DOHH2 (cell line): ENCODE data around the gene SSPN.

ENCODE experiments used
- H3F3A ChIP-seq: fragments of 200-600 bp; sonication (generic), shearing (Covaris generic); 2 replicates; pipeline ENCODE4 v1.6.0; 2016; ENCODE audit warnings: antibody characterized with exemption, mild to moderate bottlenecking; ENCODE audit not compliant: control insufficient read depth, insufficient read depth
- H3K27ac ChIP-seq: fragments of 200-600 bp; sonication (generic); 2 replicates; pipeline ENCODE4 v1.5.1; 2014; ENCODE audit warnings: low read depth, mild to moderate bottlenecking, low read length, moderate library complexity
- H3K27me3 ChIP-seq: fragments of 200-600 bp; sonication (generic); 2 replicates; pipeline ENCODE4 v1.6.1; 2014; ENCODE audit warnings: mild to moderate bottlenecking, low read length, mixed read lengths; ENCODE audit not compliant: control insufficient read depth
- H3K36me3 ChIP-seq: fragments of 200-600 bp; sonication (generic); 2 replicates; pipeline ENCODE4 v1.6.1; 2014; ENCODE audit warnings: mild to moderate bottlenecking, low read length, moderate library complexity, mixed read lengths; ENCODE audit not compliant: control insufficient read depth
- H3K4me1 ChIP-seq: fragments of 200-600 bp; sonication (generic); 2 replicates; pipeline ENCODE4 v1.6.1; 2014; ENCODE audit warnings: mild to moderate bottlenecking, low read length, mixed read lengths; ENCODE audit not compliant: control insufficient read depth
- H3K4me2 ChIP-seq: fragments of 200-600 bp; sonication (generic); 2 replicates; pipeline ENCODE4 v1.6.0; 2014; ENCODE audit warnings: mild to moderate bottlenecking, low read length, moderate library complexity
- H3K4me3 ChIP-seq: fragments of 200-600 bp; sonication (generic); 2 replicates; pipeline ENCODE4 v1.5.1; 2014; ENCODE audit warnings: mild to moderate bottlenecking, low read length, mixed read lengths
- H3K79me2 ChIP-seq: fragments of 200-600 bp; sonication (generic); 2 replicates; pipeline ENCODE4 v1.6.1; 2014; ENCODE audit warnings: mild to moderate bottlenecking, low read length, mixed read lengths; ENCODE audit not compliant: control insufficient read depth
- H3K9me2 ChIP-seq: fragments of 200-600 bp; sonication (generic); replicated peaks from 2 replicates; pipeline ENCODE4 v1.6.1; 2014; ENCODE audit warnings: mild to moderate bottlenecking, low read length, mixed read lengths; ENCODE audit not compliant: control insufficient read depth
- H3K9me3 ChIP-seq: fragments of 200-600 bp; sonication (generic); 2 replicates; pipeline ENCODE4 v1.6.1; 2014; ENCODE audit warnings: antibody characterized with exemption, low read length, mixed read lengths; ENCODE audit not compliant: control insufficient read depth, insufficient read depth
- H4K20me1 ChIP-seq: fragments of 200-600 bp; sonication (generic); 2 replicates; pipeline ENCODE4 v1.6.0; 2014; ENCODE audit warnings: low read depth, mild to moderate bottlenecking, antibody characterized with exemption, low read length, moderate library complexity; ENCODE audit not compliant: control insufficient read depth, insufficient read depth
- CTCF ChIP-seq: fragments of 200-600 bp; sonication (generic); IDR thresholded peaks from one replicate; pipeline ENCODE4 v1.5.1; 2014; ENCODE audit warnings: antibody characterized with exemption, mild to moderate bottlenecking, low read depth, low read length; ENCODE audit not compliant: poor library complexity, severe bottlenecking
- EZH2phosphoT487 ChIP-seq: fragments of 200-600 bp; sonication (generic); IDR thresholded peaks from 2 replicates; pipeline ENCODE4 v1.6.1; 2017; ENCODE audit warnings: borderline replicate concordance, mild to moderate bottlenecking, antibody characterized with exemption, low read length, moderate library complexity, mixed read lengths

Gene SSPN

GRCh38 chr12:26245175-26245942, 50.0 kb downstream of the SSPN start:
- Histone ChIP-seq H3K36me3 (no peaks in the 10 kb centered on the region), H3K27ac (no peak overlapping the region), H3K9me2 (no peaks in the 10 kb centered on the region), H3K9me3 (no peaks in the 10 kb centered on the region), H3K4me2 (no peak overlapping the region), H3K27me3 (no peaks in the 10 kb centered on the region), H3K4me1 (no peaks in the 10 kb centered on the region), H3F3A (no peaks in the 10 kb centered on the region), H4K20me1 (no peaks in the 10 kb centered on the region), H3K4me3 (no peak overlapping the region), H3K79me2 (no peaks in the 10 kb centered on the region)
- TF ChIP-seq CTCF (no peak), EZH2phosphoT487 (no peak)

GRCh38 chr12:26246483-26247164, 51.3 kb downstream of the SSPN start:
- Histone ChIP-seq H3K4me2 (no peak overlapping the region), H3K9me3 (no peaks in the 10 kb centered on the region), H3K9me2 (no peaks in the 10 kb centered on the region), H3K4me3 (no peak overlapping the region), H3K79me2 (no peaks in the 10 kb centered on the region), H4K20me1 (no peaks in the 10 kb centered on the region), H3K27ac (no peak overlapping the region), H3K4me1 (no peaks in the 10 kb centered on the region), H3K36me3 (no peaks in the 10 kb centered on the region), H3F3A (no peaks in the 10 kb centered on the region), H3K27me3 (no peaks in the 10 kb centered on the region)
- TF ChIP-seq CTCF (no peak), EZH2phosphoT487 (no peak)

GRCh38 chr12:26247873-26248272, 52.5 kb downstream of the SSPN start:
- Histone ChIP-seq H3K9me3 (no peaks in the 10 kb centered on the region), H3K9me2 (no peaks in the 10 kb centered on the region), H3K27me3 (no peaks in the 10 kb centered on the region), H3K4me2 (no peak overlapping the region), H3K79me2 (no peaks in the 10 kb centered on the region), H3K4me1 (no peaks in the 10 kb centered on the region), H3K36me3 (no peaks in the 10 kb centered on the region), H3F3A (no peaks in the 10 kb centered on the region), H3K4me3 (no peak overlapping the region), H3K27ac (no peak overlapping the region), H4K20me1 (no peaks in the 10 kb centered on the region)
- TF ChIP-seq CTCF (no peak), EZH2phosphoT487 (no peak)
